K562 (cell line): ENCODE data around the gene SLC39A11. TPM values are rescaled to one million over a fixed set of nuclear protein-coding genes. Genes with fewer than 3 reads are reported as not detected.

Source experiments
- ATAC-seq: fragments of 200-7000 bp; cut with Tn5 transposase; 3 replicates; pipeline ENCODE4 v1.9.1; 2020; ENCODE audit warnings: moderate library complexity
- BruUV-seq: library from RNA; stranded (reverse); fragments of 400-500 nt; replicated peaks from 2 replicates; lab custom pipeline; 2021; lab: Mats Ljungman, UMichigan
- CTCF ChIA-PET: fragments of 300-600 bp; formaldehyde crosslinking; extraction: SDS; loops from one replicate; lab custom pipeline; 2021; ENCODE audit warnings: low intra/inter-chr PET ratio; lab: Yijun Ruan, JAX
- POLR2A ChIA-PET: fragments of 300-600, 350-650 bp; sonication (Branson Sonifier 250); formaldehyde crosslinking; extraction: SDS; loops from one replicate; lab custom pipeline; 2021; ENCODE audit warnings: antibody characterized with exemption, inconsistent platforms; lab: Yijun Ruan, JAX
- DNase-seq, 4 experiments: peaks; one replicate each; pipeline versions ENCODE4 v3.0.0 to v3.0.0-alpha.2; 2011 to 2018; ENCODE audit warnings: low spot score in 3 of 4, mixed read lengths in 3 of 4; ENCODE audit errors: extremely low read depth in 1 of 4
- FAIRE-seq: peaks from 2 replicates; lab custom pipeline; 2011; peaks lifted over from hg19 to GRCh38; lab: Jason Lieb, UNC
- H2AFZ ChIP-seq: 2 replicates; pipeline ENCODE4 v1.6.0; 2011; ENCODE audit warnings: low read depth, low read length, control low read depth, inconsistent platforms
- H3K27ac ChIP-seq: fragments of 200-600 bp; 3 replicates; pipeline ENCODE4 v1.8.0; 2011; ENCODE audit warnings: low read depth, mild to moderate bottlenecking, control low read depth, inconsistent platforms, low read length, moderate library complexity, mixed read lengths; ENCODE audit errors: extremely low read depth
- H3K27me3 ChIP-seq, 2 experiments: fragments of 300-600 bp in 1 of 2; 2 replicates in 1 of 2; 3 replicates in 1 of 2; pipeline versions ENCODE4 v1.6.0 to v1.8.0; 2011; ENCODE audit warnings: inconsistent platforms in 2 of 2, low read length in 2 of 2, mild to moderate bottlenecking in 1 of 2, mixed read lengths in 1 of 2, moderate library complexity in 1 of 2; ENCODE audit not compliant: control insufficient read depth in 2 of 2, insufficient read depth in 2 of 2
- H3K36me3 ChIP-seq: fragments of 300-600 bp; 3 replicates; pipeline ENCODE4 v1.8.0; 2011; ENCODE audit warnings: mild to moderate bottlenecking, low read length, inconsistent platforms; ENCODE audit not compliant: control insufficient read depth, insufficient read depth
- H3K4me1 ChIP-seq, 2 experiments: fragments of 200-600 bp in 1 of 2; replicated peaks in 1 of 2; 2 replicates in 1 of 2; 3 replicates in 1 of 2; pipeline versions ENCODE4 v1.5.1 to v1.8.0; 2011; ENCODE audit warnings: inconsistent platforms in 2 of 2, low read length in 2 of 2, mild to moderate bottlenecking in 1 of 2, mixed read lengths in 1 of 2, moderate library complexity in 1 of 2; ENCODE audit not compliant: control insufficient read depth in 2 of 2, insufficient read depth in 2 of 2
- H3K4me2 ChIP-seq: 2 replicates; pipeline ENCODE4 v1.6.1; 2011; ENCODE audit warnings: low read length, control low read depth, inconsistent platforms, mixed read lengths; ENCODE audit not compliant: insufficient read depth
- H3K4me3 ChIP-seq: fragments of 200-600 bp; sonication (generic), shearing (Covaris generic); 2 replicates; pipeline ENCODE4 v1.5.1; 2016; ENCODE audit warnings: control low read depth, inconsistent platforms
- H3K79me2 ChIP-seq: fragments of 200-600 bp; 3 replicates; pipeline ENCODE4 v1.8.0; 2011; ENCODE audit warnings: low read length, inconsistent platforms; ENCODE audit not compliant: control insufficient read depth, insufficient read depth
- H3K9ac ChIP-seq, 2 experiments: 2 replicates each; pipeline versions ENCODE4 v1.6.0 to v1.6.1; 2011; ENCODE audit warnings: low read depth in 2 of 2, low read length in 2 of 2, control low read depth in 1 of 2, inconsistent platforms in 1 of 2, mild to moderate bottlenecking in 1 of 2, mixed read lengths in 1 of 2; ENCODE audit not compliant: insufficient read depth in 1 of 2
- H3K9me1 ChIP-seq: one replicate; pipeline ENCODE4 v1.6.0; 2011; ENCODE audit warnings: inconsistent platforms, mild to moderate bottlenecking, low read length, moderate library complexity; ENCODE audit not compliant: control insufficient read depth, insufficient read depth
- H3K9me3 ChIP-seq: replicated peaks from 2 replicates; pipeline ENCODE4 v1.5.1; 2011; ENCODE audit warnings: low read depth, low read length, inconsistent platforms; ENCODE audit not compliant: control insufficient read depth, insufficient read depth
- H4K20me1 ChIP-seq: replicated peaks from 2 replicates; pipeline ENCODE4 v1.6.1; 2011; ENCODE audit warnings: low read length, inconsistent platforms, mixed read lengths; ENCODE audit not compliant: control insufficient read depth, insufficient read depth
- FOXJ3 ChIP-seq: sonication (generic); formaldehyde crosslinking; IDR thresholded peaks from 2 replicates; pipeline ENCODE4 v1.4.0; 2020; ENCODE audit warnings: mild to moderate bottlenecking, missing genetic modification reagents
- GTF2E2 ChIP-seq: fragments of 200-800 bp; sonication (Bioruptor generic); IDR thresholded peaks from 2 replicates; pipeline ENCODE4 v1.6.1; 2016; ENCODE audit warnings: missing genetic modification characterization, missing compliant biosample characterization
- HMBOX1 ChIP-seq: sonication (generic); IDR thresholded peaks from 2 replicates; pipeline ENCODE4 v1.6.1; 2016
- MIER1 ChIP-seq: fragments of 450-650 bp; IDR thresholded peaks from 2 replicates; pipeline ENCODE4 v1.6.1; 2016; ENCODE audit warnings: antibody characterized with exemption, mild to moderate bottlenecking, low read depth
- NCOR1 ChIP-seq: fragments of 450-650 bp; IDR thresholded peaks from 2 replicates; pipeline ENCODE4 v1.6.1; 2016; ENCODE audit warnings: mild to moderate bottlenecking, moderate library complexity
- NRF1 ChIP-seq, 2 experiments: fragments of 450-650 bp; IDR thresholded peaks in 1 of 2; conservative IDR thresholded peaks in 1 of 2; 2 replicates each; pipeline ENCODE4 v1.6.1; 2014; ENCODE audit warnings: mild to moderate bottlenecking in 2 of 2
- SLC30A9 ChIP-seq: fragments of 250-450 bp; sonication (Bioruptor Pico); IDR thresholded peaks from 2 replicates; pipeline ENCODE4 v1.8.0; 2022; ENCODE audit warnings: mild to moderate bottlenecking, moderate library complexity
- TAF7 ChIP-seq: fragments of 450-650 bp; IDR thresholded peaks from 2 replicates; pipeline ENCODE4 v1.6.1; 2016; ENCODE audit warnings: missing genetic modification characterization, missing compliant biosample characterization
- ZMIZ1 ChIP-seq, 2 experiments: fragments of 150-350 bp in 1 of 2; IDR thresholded peaks; 2 replicates each; pipeline ENCODE4 v1.6.1; 2012 to 2016; ENCODE audit warnings: low read depth in 2 of 2, low read length in 2 of 2, mild to moderate bottlenecking in 1 of 2, moderate library complexity in 1 of 2
- ZNF324 ChIP-seq: fragments of 250-450 bp; sonication (Bioruptor Pico); IDR thresholded peaks from 2 replicates; pipeline ENCODE4 v1.4.0; 2020; ENCODE audit warnings: mild to moderate bottlenecking
- ZNF699 ChIP-seq: fragments of 250-450 bp; sonication (Bioruptor Pico); IDR thresholded peaks from 2 replicates; pipeline ENCODE4 v1.8.0; 2021; ENCODE audit warnings: mild to moderate bottlenecking, moderate library complexity; ENCODE audit not compliant: insufficient replicate concordance
- WGBS: fragments of 100-300 bp; shearing (Covaris generic); methylation state at CpG from one replicate; pipeline ENCODE4 v1.1.6; 2016; ENCODE audit warnings: low coverage, mixed read lengths; ENCODE audit not compliant: insufficient coverage; ENCODE audit errors: missing lambda C conversion rate; 5-methylcytosine and 5-hydroxymethylcytosine counted together
- in situ Hi-C: fragments of 300-500 bp; cut with MboI; formaldehyde crosslinking; loops from 4 replicates; pipeline ENCODE4 v1.15.0; 2018; ENCODE audit warnings: inconsistent platforms, mixed read lengths
- intact Hi-C: fragments of 100-400 bp; cut with micrococcal nuclease; formaldehyde crosslinking; loops from 2 replicates; pipeline ENCODE4 v1.14.2; 2022
- polyA plus RNA-seq, 8 experiments: library from polyadenylated mRNA; depleted of rRNA in 4 of 8; stranded (reverse) in 5 of 8; unstranded in 3 of 8; fragments of >200 nt; fragmentation: Nextera tagmentation in 2 of 8; fragmentation: Illumina TruSeq in 1 of 8; extraction: Ambion mirVana in 2 of 8; extraction: Trizol in 1 of 8; gene quantifications; 2 replicates each; pipeline versions ENCODE4 v1.2.1 to v1.2.3, GENCODE V29; 2011 to 2014; ENCODE audit warnings: inconsistent platforms in 1 of 8, missing spikeins in 1 of 8
- total RNA-seq, 7 experiments: library from RNA; depleted of rRNA in 6 of 7; stranded (reverse); fragments of >200 nt in 6 of 7; fragmentation: Illumina TruSeq in 2 of 7; extraction: Trizol in 2 of 7; gene quantifications; 2 replicates each; pipeline versions ENCODE4 v1.2.1 to v1.2.3, GENCODE V29; 2011 to 2021; ENCODE audit warnings: low replicate concordance in 1 of 7
- TF ChIP-seq, protein P1 (sequence below): fragments of 450-650 bp; formaldehyde crosslinking; IDR thresholded peaks from 2 replicates; pipeline ENCODE4 v1.4.0; 2020; ENCODE audit warnings: mild to moderate bottlenecking, mixed read lengths

The SLC39A11 gene
- total and polyA plus RNA-seq, 9 of the 15 experiments (the other 6 are each of a cell fraction or from before 2014, with no cell fraction given) = 10.5 to 26.4 (median 13.4) TPM

- TF ChIP-seq, protein P1, sequence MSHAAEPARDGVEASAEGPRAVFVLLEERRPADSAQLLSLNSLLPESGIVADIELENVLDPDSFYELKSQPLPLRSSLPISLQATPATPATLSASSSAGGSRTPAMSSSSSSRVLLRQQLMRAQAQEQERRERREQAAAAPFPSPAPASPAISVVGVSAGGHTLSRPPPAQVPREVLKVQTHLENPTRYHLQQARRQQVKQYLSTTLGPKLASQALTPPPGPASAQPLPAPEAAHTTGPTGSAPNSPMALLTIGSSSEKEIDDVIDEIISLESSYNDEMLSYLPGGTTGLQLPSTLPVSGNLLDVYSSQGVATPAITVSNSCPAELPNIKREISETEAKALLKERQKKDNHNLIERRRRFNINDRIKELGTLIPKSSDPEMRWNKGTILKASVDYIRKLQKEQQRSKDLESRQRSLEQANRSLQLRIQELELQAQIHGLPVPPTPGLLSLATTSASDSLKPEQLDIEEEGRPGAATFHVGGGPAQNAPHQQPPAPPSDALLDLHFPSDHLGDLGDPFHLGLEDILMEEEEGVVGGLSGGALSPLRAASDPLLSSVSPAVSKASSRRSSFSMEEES = no peak
- TF ChIP-seq MIER1 (no peak), TAF7 (tag) (no peak), ZNF324 (CRISPR knock-in tag) (no peak), FOXJ3 (CRISPR knock-in tag) (no peak)
Observed at GRCh38 chr17:72789711-72790110, 302.8 kb downstream of the SLC39A11 start (continued).

GRCh38 chr17:72788950-72789585 is 303.4 kb downstream of the SLC39A11 start:
- POLR2A ChIA-PET = no interaction called here
- Histone ChIP-seq H3K4me2 (no peak overlapping the region), H3K36me3 (no peaks in the 10 kb centered on the region), H3K9me1 (no peaks in the 10 kb centered on the region), H3K27me3 (no peaks in the 10 kb centered on the region), H3K4me1 (no peaks in the 10 kb centered on the region; a peak in 1 of 5 replicates), H4K20me1 (no peaks in the 10 kb centered on the region), H2AFZ (no peak overlapping the region), H3K79me2 (no peaks in the 10 kb centered on the region), H3K27ac (no peak overlapping the region), H3K4me3 (no peak overlapping the region), H3K9ac (no peak overlapping the region; a peak in 1 of 4 replicates), H3K9me3 (no peaks in the 10 kb centered on the region)
- intact Hi-C loops = no loop called here
- no TSS peak for BruUV-seq
- in situ Hi-C loops = no loop called here
- no peak for DNase-seq
- no peak for FAIRE-seq
- CTCF ChIA-PET = interaction anchor here (0.6 kb wide), 1 partner anchor 8 kb away, joined by 4 read pairs; no protein-coding TSS in a partner anchor
- 66% methylated on average over 19 of the region's 19 CpGs for WGBS
- ATAC-seq = no peak
- no peak for TF ChIP-seq NCOR1
- TF ChIP-seq ZNF699 = no peak
- no peak for TF ChIP-seq HMBOX1
- no peak for TF ChIP-seq NRF1 (conservative IDR thresholded peaks at IDR 0.05 in 1 of 2, IDR thresholded peaks at IDR 0.05 in 1 of 2)
- TF ChIP-seq SLC30A9 = no peak
- no peak for TF ChIP-seq ZMIZ1 (IDR thresholded peaks at IDR 0.05; ENCODE audit: low read depth in 2 of 2, low read length in 2 of 2)
- no peak for TF ChIP-seq GTF2E2 (tag)
